ENCODE data around the gene S100A9. TPM values are rescaled to one million over a fixed set of nuclear protein-coding genes. Genes with fewer than 3 reads are reported as not detected.
A peak's percentile ranks its signal among the peaks of the same experiment; 100 is the strongest.

S100A9 gene
- total RNA-seq, 2 experiments from 2014 or later, result not detected

GRCh38 chr1:153348511-153349362 lies 8.9 kb upstream of the S100A9 start, which contains the start of gene PGLYRP4:
Gene PGLYRP4, minus strand, starts transcription at chr1:153348841. Its CDS starts 909 bp downstream, at chr1:153347932.
- peaks cover 27% of the 10 kb centered on the region for H3K4me1 Mint-ChIP-seq (ENCODE audit: low read depth)
- intact Hi-C loops (cut with micrococcal nuclease), result no loop called here

DNA sequence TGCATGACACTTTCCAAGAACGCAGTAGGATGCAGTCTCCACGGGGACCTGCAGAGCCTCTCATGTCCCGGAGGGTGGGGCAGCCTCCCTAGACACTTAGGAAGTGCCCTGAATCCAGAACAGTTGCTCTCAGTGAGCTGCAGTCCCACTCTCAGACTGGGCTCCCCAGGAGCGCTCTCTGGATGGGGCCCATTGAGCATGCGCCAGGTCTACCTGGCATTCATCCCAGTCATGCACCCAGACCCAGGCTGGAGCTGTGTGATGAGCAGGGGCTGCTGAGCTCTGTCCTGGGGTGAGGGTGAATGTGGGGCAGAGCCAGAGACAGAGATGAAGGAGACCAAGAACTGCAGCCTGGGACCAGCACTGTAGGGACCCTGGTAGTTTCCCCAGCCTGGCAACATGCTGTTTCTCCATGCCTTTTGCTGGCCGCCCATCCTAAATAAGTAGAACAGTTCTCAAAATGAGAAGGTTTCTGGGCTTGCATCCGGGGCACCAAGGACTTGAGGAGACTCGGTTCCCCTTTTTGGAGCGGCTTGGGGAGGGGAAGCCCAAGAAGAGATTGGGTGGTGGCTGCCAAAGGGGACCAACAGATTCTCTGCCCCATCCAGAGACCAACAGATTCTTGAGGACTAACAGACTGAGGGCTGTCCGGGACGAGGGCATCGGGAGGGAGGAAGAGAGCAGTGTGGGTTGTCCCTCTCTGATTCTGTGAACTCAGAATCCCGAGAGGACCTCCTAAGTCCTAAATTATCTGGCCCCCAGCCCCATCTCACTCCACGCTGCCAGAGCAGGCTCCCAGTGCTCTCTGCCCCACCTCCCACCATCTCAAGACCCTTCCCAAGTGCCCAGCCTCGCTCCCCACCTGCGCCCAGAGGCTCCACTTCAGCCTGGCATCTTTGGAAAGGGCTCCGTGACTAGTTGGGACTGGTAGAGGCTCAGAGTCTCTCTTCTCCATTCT lies 8.0 kb upstream of the S100A9 start:
- TF ChIP-seq, protein P1, sequence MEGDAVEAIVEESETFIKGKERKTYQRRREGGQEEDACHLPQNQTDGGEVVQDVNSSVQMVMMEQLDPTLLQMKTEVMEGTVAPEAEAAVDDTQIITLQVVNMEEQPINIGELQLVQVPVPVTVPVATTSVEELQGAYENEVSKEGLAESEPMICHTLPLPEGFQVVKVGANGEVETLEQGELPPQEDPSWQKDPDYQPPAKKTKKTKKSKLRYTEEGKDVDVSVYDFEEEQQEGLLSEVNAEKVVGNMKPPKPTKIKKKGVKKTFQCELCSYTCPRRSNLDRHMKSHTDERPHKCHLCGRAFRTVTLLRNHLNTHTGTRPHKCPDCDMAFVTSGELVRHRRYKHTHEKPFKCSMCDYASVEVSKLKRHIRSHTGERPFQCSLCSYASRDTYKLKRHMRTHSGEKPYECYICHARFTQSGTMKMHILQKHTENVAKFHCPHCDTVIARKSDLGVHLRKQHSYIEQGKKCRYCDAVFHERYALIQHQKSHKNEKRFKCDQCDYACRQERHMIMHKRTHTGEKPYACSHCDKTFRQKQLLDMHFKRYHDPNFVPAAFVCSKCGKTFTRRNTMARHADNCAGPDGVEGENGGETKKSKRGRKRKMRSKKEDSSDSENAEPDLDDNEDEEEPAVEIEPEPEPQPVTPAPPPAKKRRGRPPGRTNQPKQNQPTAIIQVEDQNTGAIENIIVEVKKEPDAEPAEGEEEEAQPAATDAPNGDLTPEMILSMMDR (IDR thresholded peaks at IDR 0.05), result no peak
- peaks cover 19% of the 10 kb centered on the region for H3K4me1 Mint-ChIP-seq (ENCODE audit: low read depth)
- H3K9me3 Mint-ChIP-seq, result no peaks in the 10 kb centered on the region
- DNase-seq (no peak), ATAC-seq (no peak)
- ChIA-PET CTCF (interaction anchor here (2.7 kb wide), 1 partner anchor 145 kb away, joined by 13 read pairs; no protein-coding TSS in a partner anchor), POLR2A (no interaction called here)
- no peak overlapping the region for H3K27ac Mint-ChIP-seq
- no peak overlapping the region for H3K4me3 Mint-ChIP-seq
- peaks cover 17% of the 10 kb centered on the region for H3K27me3 Mint-ChIP-seq
- no peaks in the 10 kb centered on the region for H3K36me3 Mint-ChIP-seq (ENCODE audit: low read depth)
- intact Hi-C loops (cut with micrococcal nuclease), result loop anchor here (5.0 kb wide), 2 partner anchors 53 to 143 kb away; no protein-coding TSS in a partner anchor

More at GRCh38 chr1:153348511-153349362, 8.9 kb upstream of the S100A9 start, which contains the start of gene PGLYRP4:
- H3K27me3 Mint-ChIP-seq, result peaks cover 17% of the 10 kb centered on the region
- no peaks in the 10 kb centered on the region for H3K36me3 Mint-ChIP-seq (ENCODE audit: low read depth)
- TF ChIP-seq, protein P1 (IDR thresholded peaks at IDR 0.05), result no peak
- POLR2A ChIA-PET, result no interaction called here
- CTCF ChIA-PET, result interaction anchor here (2.7 kb wide), 1 partner anchor 146 kb away, joined by 13 read pairs; no protein-coding TSS in a partner anchor
- DNase-seq (no peak), ATAC-seq (no peak)
- H3K4me3 Mint-ChIP-seq, result no peak within 1 kb of the TSS
- H3K9me3 Mint-ChIP-seq, result no peaks in the 10 kb centered on the region
- H3K27ac Mint-ChIP-seq, result no peak within 1 kb of the TSS

GRCh38 chr1:153350321-153350957 lies 7.2 kb upstream of the S100A9 start:
- H3K4me1 Mint-ChIP-seq (ENCODE audit: low read depth), result peaks cover 13% of the 10 kb centered on the region
- POLR2A ChIA-PET, result no interaction called here
- TF ChIP-seq, protein P1 (IDR thresholded peaks at IDR 0.05), result no peak
- H3K27ac Mint-ChIP-seq, result no peak overlapping the region
- ATAC-seq (no peak), DNase-seq (no peak)
- H3K36me3 Mint-ChIP-seq (ENCODE audit: low read depth), result no peaks in the 10 kb centered on the region
- peaks cover 16% of the 10 kb centered on the region for H3K27me3 Mint-ChIP-seq
- intact Hi-C loops (cut with micrococcal nuclease), result loop anchor here (5.0 kb wide), 2 partner anchors 52 to 142 kb away; no protein-coding TSS in a partner anchor
- H3K4me3 Mint-ChIP-seq, result no peak overlapping the region
- H3K9me3 Mint-ChIP-seq, result no peaks in the 10 kb centered on the region
- CTCF ChIA-PET, result interaction anchor here (1.9 to 5.7 kb wide), 4 partner anchors 13 to 151 kb away, joined by 8 to 123 read pairs (median 11); no protein-coding TSS in a partner anchor

- no peak overlapping the region for H3K27ac Mint-ChIP-seq
- peaks cover 9% of the 10 kb centered on the region for H3K27me3 Mint-ChIP-seq
- no peak overlapping the region for H3K4me3 Mint-ChIP-seq
- POLR2A ChIA-PET, result interaction anchor here (1.0 kb wide), 1 partner anchor 142 kb away, joined by 3 read pairs; no protein-coding TSS in a partner anchor
- peaks cover 2% of the 10 kb centered on the region for H3K4me1 Mint-ChIP-seq (ENCODE audit: low read depth)
- no peaks in the 10 kb centered on the region for H3K9me3 Mint-ChIP-seq
- H3K36me3 Mint-ChIP-seq (ENCODE audit: low read depth), result no peaks in the 10 kb centered on the region
- intact Hi-C loops (cut with micrococcal nuclease), result loop anchor here (5.0 kb wide), 2 partner anchors 50 to 140 kb away; no protein-coding TSS in a partner anchor
- TF ChIP-seq, protein P1 (IDR thresholded peaks at IDR 0.05), result peak; percentile 84
- DNase-seq (peak; percentile 77), ATAC-seq (peak; percentile 74)
- CTCF ChIA-PET, result interaction anchor here (0.7 to 5.7 kb wide), 23 partner anchors 9 to 225 kb away, joined by 3 to 123 read pairs (median 4); partner anchors contain the start of genes S100A12 and S100A8
Observed at GRCh38 chr1:153352523-153352922, 5.1 kb upstream of the S100A9 start.
